SK-N-SH (cell line): ENCODE results near the gene HRH1. TPM values are rescaled to one million over a fixed set of nuclear protein-coding genes. Genes with fewer than 3 reads are reported as not detected.
A peak's percentile ranks its signal among the peaks of the same experiment; 100 is the strongest.
"Not testable (repeated sequence)": the region's sequence is repeated elsewhere in the genome, so short reads cannot be mapped to it uniquely, and the experiment has no call there.

Source experiments
- CTCF ChIA-PET: fragments of 300-600, 350-600 bp; formaldehyde crosslinking; extraction: SDS; loops from one replicate; lab custom pipeline; 2021; lab: Yijun Ruan, JAX
- POLR2A ChIA-PET: fragments of 350-600 bp; sonication (Branson Sonifier 250); formaldehyde crosslinking; extraction: SDS; loops from one replicate; lab custom pipeline; 2020; ENCODE audit warnings: antibody characterized with exemption, inconsistent platforms; lab: Yijun Ruan, JAX
- DNase-seq: peaks from one replicate; pipeline ENCODE4 v3.0.0; 2012
- H2AFZ ChIP-seq: fragments of 200-600 bp; sonication (generic); 2 replicates; pipeline ENCODE4 v1.8.1; 2016; ENCODE audit warnings: antibody characterized with exemption, mild to moderate bottlenecking, low read depth
- H3F3A ChIP-seq: fragments of 200-600 bp; sonication (generic); replicated peaks from 2 replicates; pipeline ENCODE3; 2016; ENCODE audit warnings: antibody characterized with exemption, mild to moderate bottlenecking; ENCODE audit not compliant: insufficient read depth
- H3K27ac ChIP-seq, 2 experiments: fragments of 200-500 bp in 1 of 2; fragments of 200-600 bp in 1 of 2; sonication (Bioruptor generic) in 1 of 2; sonication (generic), shearing (Covaris generic) in 1 of 2; 2 replicates each; pipeline versions ENCODE4 v1.5.1 to v1.6.1; 2014 to 2016; ENCODE audit warnings: low read depth in 2 of 2, inconsistent platforms in 1 of 2, low read length in 1 of 2, mild to moderate bottlenecking in 1 of 2, mixed read lengths in 1 of 2
- H3K27me3 ChIP-seq: fragments of 200-600 bp; sonication (generic), shearing (Covaris generic); 2 replicates; pipeline ENCODE4 v1.6.1; 2016; ENCODE audit warnings: mixed run types; ENCODE audit not compliant: insufficient read depth
- H3K36me3 ChIP-seq, 2 experiments: fragments of 200-500 bp in 1 of 2; fragments of 200-600 bp in 1 of 2; sonication (Bioruptor generic) in 1 of 2; sonication (generic) in 1 of 2; replicated peaks in 1 of 2; 2 replicates each; pipeline versions ENCODE3 to v1.5.1; 2014 to 2016; ENCODE audit warnings: low read length in 1 of 2, mild to moderate bottlenecking in 1 of 2; ENCODE audit not compliant: insufficient read depth in 2 of 2, control insufficient read depth in 1 of 2
- H3K4me1 ChIP-seq, 2 experiments: fragments of 200-500 bp in 1 of 2; fragments of 200-600 bp in 1 of 2; sonication (Bioruptor generic) in 1 of 2; sonication (generic), shearing (Covaris generic) in 1 of 2; 2 replicates each; pipeline versions ENCODE4 v1.5.1 to v1.6.1; 2014 to 2016; ENCODE audit warnings: low read depth in 1 of 2, low read length in 1 of 2, mixed run types in 1 of 2; ENCODE audit not compliant: insufficient read depth in 2 of 2, control insufficient read depth in 1 of 2
- H3K4me2 ChIP-seq: fragments of 200-600 bp; sonication (generic), shearing (Covaris generic); 2 replicates; pipeline ENCODE4 v1.6.1; 2017; ENCODE audit warnings: mixed run types
- H3K4me3 ChIP-seq, 2 experiments: fragments of 200-500 bp in 1 of 2; fragments of 200-600 bp in 1 of 2; sonication (Bioruptor generic) in 1 of 2; sonication (generic), shearing (Covaris generic) in 1 of 2; 2 replicates each; pipeline versions ENCODE4 v1.5.1 to v1.8.1; 2014 to 2016; ENCODE audit warnings: low read depth in 2 of 2, inconsistent platforms in 1 of 2, low read length in 1 of 2, mild to moderate bottlenecking in 1 of 2, mixed read lengths in 1 of 2, moderate library complexity in 1 of 2
- H3K79me2 ChIP-seq: fragments of 200-600 bp; sonication (generic); 2 replicates; pipeline ENCODE4 v1.8.1; 2017; ENCODE audit warnings: mild to moderate bottlenecking; ENCODE audit not compliant: insufficient read depth
- H3K9ac ChIP-seq: fragments of 200-600 bp; sonication (generic); 2 replicates; pipeline ENCODE4 v1.6.1; 2017; ENCODE audit warnings: mixed run types
- H3K9me2 ChIP-seq: fragments of 200-600 bp; sonication (generic); 2 replicates; pipeline ENCODE4 v1.6.1; 2017; ENCODE audit warnings: mixed run types
- H3K9me3 ChIP-seq: fragments of 200-600 bp; sonication (generic); 2 replicates; pipeline ENCODE4 v1.6.1; 2017; ENCODE audit warnings: mixed run types, mild to moderate bottlenecking, moderate library complexity
- H4K20me1 ChIP-seq: fragments of 200-600 bp; sonication (generic); 2 replicates; pipeline ENCODE4 v1.6.1; 2017; ENCODE audit warnings: mild to moderate bottlenecking, mixed run types; ENCODE audit not compliant: insufficient read depth
- FOSL2 ChIP-seq: IDR thresholded peaks from 2 replicates; pipeline ENCODE4 v1.4.0; 2012; ENCODE audit warnings: low read depth, mild to moderate bottlenecking, moderate library complexity, borderline replicate concordance
- SIN3A ChIP-seq: IDR thresholded peaks from 2 replicates; pipeline ENCODE4 v1.6.1; 2012; ENCODE audit warnings: low read depth, mild to moderate bottlenecking, low read length, moderate library complexity, borderline replicate concordance
- SMC3 ChIP-seq: IDR thresholded peaks from 2 replicates; pipeline ENCODE4 v1.6.1; 2012; ENCODE audit warnings: low read depth, low read length, improper control_type of control experiment
- TEAD4 ChIP-seq: IDR thresholded peaks from 2 replicates; pipeline ENCODE4 v1.4.0; 2012; ENCODE audit warnings: mild to moderate bottlenecking, borderline replicate concordance; ENCODE audit not compliant: insufficient read depth
- WGBS: methylation state at CpG from one replicate; pipeline ENCODE4 v1.1.6; 2017; ENCODE audit warnings: low lambda C conversion rate; 5-methylcytosine and 5-hydroxymethylcytosine counted together
- polyA plus RNA-seq, 3 experiments: library from polyadenylated mRNA; depleted of rRNA; stranded (reverse); fragments of >200 nt; gene quantifications; 2 replicates each; pipeline ENCODE4 v1.2.3, GENCODE V29; 2012
- TF ChIP-seq, protein P1 (sequence below): IDR thresholded peaks from 2 replicates; pipeline ENCODE4 v1.4.0; 2012; ENCODE audit warnings: low read depth, borderline replicate concordance
- TF ChIP-seq, protein P2 (sequence below): fragments of 150-350 bp; IDR thresholded peaks from 2 replicates; pipeline ENCODE4 v1.6.1; 2017; ENCODE audit warnings: antibody characterized with exemption, low read length, low read depth, borderline replicate concordance

HRH1 gene
- polyA plus RNA-seq, 1 of the 3 experiments (the other 2 are of a cell fraction), result 6.2 TPM

DNA sequence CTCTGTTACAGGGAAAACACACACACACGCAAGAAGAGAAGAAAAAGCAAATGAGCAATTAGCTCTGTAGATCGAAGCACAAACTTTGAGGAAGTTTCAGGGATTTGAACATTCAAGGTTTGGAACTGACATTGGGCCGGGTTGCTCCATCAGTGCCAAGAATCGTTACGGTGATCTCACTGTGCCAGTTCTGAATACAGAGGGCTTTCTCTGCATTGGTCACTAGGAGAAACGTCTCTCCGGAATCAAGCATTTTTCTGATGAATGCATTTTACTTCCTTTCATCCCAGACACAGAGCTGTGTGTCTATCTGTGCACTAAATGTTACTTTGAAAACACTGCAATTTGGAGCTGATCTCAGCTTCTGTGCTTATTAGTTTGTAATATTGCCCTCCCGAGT lies 11.2 kb downstream of the HRH1 start (continued):
- TF ChIP-seq TEAD4, result no peak
- TF ChIP-seq, protein P1, sequence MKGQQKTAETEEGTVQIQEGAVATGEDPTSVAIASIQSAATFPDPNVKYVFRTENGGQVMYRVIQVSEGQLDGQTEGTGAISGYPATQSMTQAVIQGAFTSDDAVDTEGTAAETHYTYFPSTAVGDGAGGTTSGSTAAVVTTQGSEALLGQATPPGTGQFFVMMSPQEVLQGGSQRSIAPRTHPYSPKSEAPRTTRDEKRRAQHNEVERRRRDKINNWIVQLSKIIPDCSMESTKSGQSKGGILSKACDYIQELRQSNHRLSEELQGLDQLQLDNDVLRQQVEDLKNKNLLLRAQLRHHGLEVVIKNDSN, result no peak
- no peak for TF ChIP-seq SMC3

DNA sequence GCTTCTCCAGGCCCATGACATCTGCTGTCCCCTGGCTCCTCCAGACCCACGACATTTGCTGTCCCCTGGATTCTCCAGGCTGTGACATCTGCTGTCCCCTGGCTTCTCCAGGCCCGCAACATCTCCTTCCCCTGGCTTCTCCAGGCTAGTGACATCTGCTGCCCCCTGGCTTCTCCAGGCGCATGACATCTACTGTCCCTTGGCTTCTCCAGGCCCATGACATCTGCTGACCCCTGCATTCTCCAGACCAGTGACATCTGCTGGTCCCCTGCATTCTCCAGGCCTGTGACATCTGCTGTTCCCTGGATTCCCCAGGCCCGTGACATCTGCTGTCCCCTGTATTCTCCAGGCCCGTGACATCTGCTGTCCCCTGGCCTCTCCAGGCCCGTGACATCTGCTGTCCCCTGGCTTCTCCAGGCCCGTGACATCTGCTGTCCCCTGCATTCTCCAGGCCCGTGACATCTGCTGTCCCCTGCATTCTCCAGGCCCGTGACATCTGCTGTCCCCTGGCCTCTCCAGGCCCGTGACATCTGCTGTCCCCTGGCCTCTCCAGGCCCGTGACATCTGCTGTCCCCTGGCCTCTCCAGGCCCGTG lies 12.6 kb downstream of the HRH1 start:
- CTCF ChIA-PET, POLR2A ChIA-PET: not testable (repeated sequence)
- peaks cover 95% of the 10 kb centered on the region for H3K79me2 ChIP-seq

DNA sequence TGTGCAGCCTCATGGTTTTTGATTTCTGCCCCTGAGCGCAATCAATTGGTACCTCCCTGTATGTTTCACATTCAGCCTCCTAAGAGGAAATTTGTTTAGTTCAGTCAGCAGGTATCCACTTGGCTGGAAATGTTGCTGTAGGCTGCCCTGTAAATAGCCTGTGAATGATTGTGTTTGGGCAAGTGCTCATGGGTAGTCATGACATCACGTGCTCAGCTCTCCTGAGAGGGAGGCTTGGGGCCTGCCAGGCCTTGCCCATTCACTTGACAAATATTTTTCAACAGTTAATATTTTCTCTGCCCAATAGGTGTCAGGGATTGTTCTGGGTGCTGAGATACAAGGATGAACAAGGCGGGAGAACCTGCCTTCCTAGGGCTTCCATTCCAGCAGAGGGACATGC lies 13.3 kb downstream of the HRH1 start:
- peak overlapping the region in 1 of 2 experiments; percentile 74; a peak in 2 of 4 replicates for H3K27ac ChIP-seq
- no peak overlapping the region for H3K9ac ChIP-seq
- no peaks in the 10 kb centered on the region for H3K9me2 ChIP-seq
- no peak overlapping the region for H3K4me2 ChIP-seq
- H3K27me3 ChIP-seq, result no peaks in the 10 kb centered on the region
- no peak overlapping the region for H2AFZ ChIP-seq
- TF ChIP-seq, protein P2, sequence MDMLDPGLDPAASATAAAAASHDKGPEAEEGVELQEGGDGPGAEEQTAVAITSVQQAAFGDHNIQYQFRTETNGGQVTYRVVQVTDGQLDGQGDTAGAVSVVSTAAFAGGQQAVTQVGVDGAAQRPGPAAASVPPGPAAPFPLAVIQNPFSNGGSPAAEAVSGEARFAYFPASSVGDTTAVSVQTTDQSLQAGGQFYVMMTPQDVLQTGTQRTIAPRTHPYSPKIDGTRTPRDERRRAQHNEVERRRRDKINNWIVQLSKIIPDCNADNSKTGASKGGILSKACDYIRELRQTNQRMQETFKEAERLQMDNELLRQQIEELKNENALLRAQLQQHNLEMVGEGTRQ, result no peak
- no peak for TF ChIP-seq FOSL2
- no peak for TF ChIP-seq SIN3A
- TF ChIP-seq, all 33 proteins: peak for 0
- Histone ChIP-seq H3K36me3 (peaks cover 5 to 11% of the 10 kb centered on the region in 2 experiments), H3K4me3 (no peak overlapping the region), H3K4me1 (peaks cover 7 to 30% of the 10 kb centered on the region in 2 experiments; a peak in 3 of 4 replicates), H3K79me2 (peaks cover 95% of the 10 kb centered on the region), H3K9me3 (no peaks in the 10 kb centered on the region), H4K20me1 (peaks cover 28% of the 10 kb centered on the region; the same call in 1 of the 2 replicates), H3F3A (no peaks in the 10 kb centered on the region)
- ChIA-PET POLR2A (no interaction called here), CTCF (no interaction called here)
- no peak for DNase-seq
- WGBS, result 100% methylated on average over 3 of the region's 3 CpGs

More for the DNA sequence above, 12.6 kb downstream of the HRH1 start:
- Histone ChIP-seq H3K4me1 (peaks cover 7 to 25% of the 10 kb centered on the region in 2 experiments; a peak in 3 of 4 replicates), H4K20me1 (peaks cover 35% of the 10 kb centered on the region), H3K36me3 (peaks cover 5 to 11% of the 10 kb centered on the region in 2 experiments)
- not testable (repeated sequence) for H3K4me3 ChIP-seq, H3K9ac ChIP-seq, H3F3A ChIP-seq, H3K4me2 ChIP-seq, DNase-seq, H3K9me3 ChIP-seq, H2AFZ ChIP-seq, H3K27ac ChIP-seq, H3K27me3 ChIP-seq, H3K9me2 ChIP-seq
- 93% methylated on average over 7 of the region's 12 CpGs for WGBS
